Inflammatory macrophage (primary cell): ENCODE results near the gene DCXR.

Source experiments
- DNase-seq, 2 donors: peaks; one replicate each; pipeline ENCODE4 v3.0.0-alpha.2; 2020 to 2022
- total RNA-seq, 18 experiments: gene quantifications; one replicate each; lab custom pipeline; 2026; ENCODE audit warnings: mixed read lengths in 6 of 18, inconsistent platforms in 2 of 18; lab: John Stamatoyannopoulos, UW

Gene DCXR
- total RNA-seq, result 19.2 to 61.4 (median 33.4) reads per million in 18 experiments

DNA sequence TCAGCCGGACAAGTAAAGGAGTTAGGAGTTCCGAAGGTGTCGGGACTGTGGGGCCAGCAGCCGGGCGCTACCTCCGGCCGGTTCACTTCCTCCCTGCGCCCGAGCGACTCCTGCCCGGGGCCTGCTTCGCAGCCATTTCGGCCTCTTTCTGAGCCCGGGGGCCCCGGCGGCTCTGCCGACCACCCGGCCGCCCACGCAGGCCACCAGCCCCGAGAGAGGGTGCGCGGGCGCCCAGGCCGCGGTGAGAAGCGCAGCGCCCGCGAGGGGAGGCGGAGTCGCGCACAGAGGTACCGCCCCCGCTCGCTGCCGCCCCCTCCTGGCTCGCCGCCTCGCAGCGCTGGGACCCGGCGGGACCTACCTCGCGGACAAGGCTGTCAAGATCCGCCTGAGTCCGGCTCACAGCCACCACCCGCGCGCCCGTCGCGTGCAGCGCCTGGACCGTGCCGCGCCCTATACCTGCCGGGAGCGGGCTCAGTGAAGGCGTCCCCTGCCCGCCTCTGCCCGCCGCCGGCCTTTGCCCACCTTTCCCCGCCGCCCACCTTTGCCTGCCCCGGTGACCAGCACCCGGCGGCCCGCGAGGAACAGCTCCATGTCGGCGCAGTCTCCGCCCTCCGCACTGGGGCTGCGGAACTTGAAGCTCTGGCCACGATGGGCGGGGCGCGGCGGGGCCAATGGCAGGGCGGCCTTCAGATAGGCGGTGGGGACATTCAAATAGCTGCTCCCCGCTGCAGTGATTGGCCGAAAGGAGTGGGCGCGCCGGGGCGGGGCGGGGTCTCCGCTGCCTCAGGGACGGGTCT lies at the start of gene DCXR:
TSS of gene DCXR (minus strand) at position 606 of the 797 bp plus-strand sequence. CDS start at position 591, 15 bp downstream.
- DNase-seq, result peak; percentile 96

DNA sequence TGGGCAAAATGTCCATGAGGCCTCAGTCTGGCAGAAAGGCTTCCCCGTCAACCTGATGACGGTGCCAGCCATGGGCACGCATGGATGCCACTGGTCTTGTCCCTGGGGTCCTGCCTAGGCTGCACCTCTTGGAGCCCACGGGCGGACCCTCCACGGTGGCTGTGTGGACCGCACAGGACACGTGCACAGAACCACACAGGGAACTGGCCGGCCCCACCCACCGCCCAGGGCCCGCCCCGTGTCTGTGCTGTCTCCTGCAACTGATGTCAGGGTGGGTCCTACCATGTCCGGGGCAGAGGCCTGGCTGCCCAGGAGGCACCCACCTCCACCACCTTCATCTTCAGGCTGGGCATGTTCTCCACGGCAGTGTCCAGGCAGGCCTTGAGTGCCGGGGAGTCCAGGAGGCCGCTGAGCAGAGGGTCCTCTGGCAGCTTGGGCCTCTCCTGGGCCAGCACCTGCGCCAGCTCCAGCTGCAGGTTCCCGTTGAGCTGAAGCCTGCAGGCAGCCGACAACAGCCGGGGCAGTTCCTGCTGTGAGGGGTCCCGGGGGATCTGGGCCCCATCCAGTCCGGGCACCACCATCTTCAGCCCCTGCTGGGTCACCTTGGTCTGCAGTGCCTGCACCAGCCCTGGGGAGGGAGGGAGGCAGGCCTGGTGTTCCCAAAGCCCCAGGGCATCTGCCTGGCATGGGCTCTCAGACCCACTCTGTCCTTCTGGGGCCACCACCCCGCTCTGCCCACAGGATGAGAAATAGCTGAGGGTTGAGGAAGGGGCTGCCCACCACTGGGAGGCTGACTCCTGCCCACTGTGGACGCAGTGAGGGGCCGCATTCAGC lies 48.7 kb upstream of the DCXR start:
- no peak for DNase-seq

DNA sequence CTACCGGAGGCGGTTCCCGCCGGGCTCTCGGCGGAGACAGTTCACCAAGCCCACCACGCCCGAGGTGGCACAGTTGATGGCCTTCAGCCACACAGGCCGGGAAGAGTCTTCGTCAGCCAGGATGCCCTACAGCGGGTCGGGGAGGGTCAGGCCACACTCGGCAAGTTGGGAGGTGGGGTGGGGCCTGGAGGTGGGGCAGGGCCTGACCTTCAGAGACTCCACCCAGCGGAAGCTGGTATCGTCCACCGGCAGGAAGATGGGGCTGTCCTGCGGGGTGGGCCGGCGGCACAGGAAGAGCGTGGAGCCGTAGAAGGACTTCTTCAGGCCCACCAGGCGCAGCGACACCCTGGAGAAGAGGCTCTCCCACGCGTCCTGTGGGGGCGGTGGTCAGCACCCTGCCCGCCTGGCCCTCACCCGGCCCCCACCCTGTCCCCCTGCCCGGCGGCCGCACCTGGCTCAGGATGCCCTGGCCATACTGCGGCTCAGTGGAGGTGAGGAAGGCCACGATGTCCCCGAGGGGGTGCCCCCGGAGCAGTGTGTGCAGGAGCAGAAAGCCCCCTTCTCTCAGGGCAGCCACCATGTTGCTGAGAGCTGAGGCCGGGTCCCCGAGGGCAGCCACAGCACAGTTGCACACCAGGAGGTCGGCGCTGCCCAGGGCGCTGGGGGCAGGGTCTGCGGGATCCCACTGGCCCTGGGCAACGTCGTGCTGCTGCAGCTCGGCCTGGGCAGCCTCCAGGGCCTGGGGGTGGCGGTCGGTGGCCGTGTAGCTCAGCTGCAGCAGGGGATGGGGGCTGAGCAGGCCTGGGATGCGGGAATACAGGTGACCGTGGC lies 47.7 kb upstream of the DCXR start:
- no peak for DNase-seq

DNA sequence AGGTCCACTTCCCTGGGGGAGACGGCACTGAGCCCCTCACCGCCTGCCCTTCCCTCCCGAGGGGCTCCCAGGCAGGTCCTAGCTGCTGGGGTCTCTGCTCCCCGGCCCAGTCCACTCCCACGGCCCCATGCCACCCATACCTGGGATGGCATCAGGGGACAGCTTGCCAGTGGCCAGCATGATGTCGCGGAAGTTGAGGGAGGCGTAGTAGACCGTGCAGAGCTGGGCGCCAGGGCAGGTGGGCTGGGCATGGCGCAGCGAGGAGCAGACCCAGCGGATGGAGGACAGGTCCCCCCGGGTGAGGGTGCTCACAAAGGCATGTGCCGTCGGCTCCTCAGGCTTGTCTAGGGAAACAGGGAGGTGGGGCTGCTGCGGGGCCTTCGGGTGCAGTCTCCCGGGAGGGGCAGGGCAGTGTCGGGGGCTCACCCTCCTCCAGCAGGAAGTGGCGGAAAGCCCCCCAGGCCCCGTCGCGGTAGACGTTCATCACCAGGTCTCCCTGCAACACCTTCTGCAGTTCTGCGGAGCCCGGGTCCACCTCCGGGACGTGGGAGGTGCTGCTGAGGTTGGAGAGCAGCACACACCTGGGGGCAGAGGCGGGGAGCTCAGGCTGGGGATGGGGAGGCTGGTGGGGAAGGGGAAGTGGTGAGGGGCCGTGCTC lies 47.0 kb upstream of the DCXR start:
- no peak for DNase-seq

DNA sequence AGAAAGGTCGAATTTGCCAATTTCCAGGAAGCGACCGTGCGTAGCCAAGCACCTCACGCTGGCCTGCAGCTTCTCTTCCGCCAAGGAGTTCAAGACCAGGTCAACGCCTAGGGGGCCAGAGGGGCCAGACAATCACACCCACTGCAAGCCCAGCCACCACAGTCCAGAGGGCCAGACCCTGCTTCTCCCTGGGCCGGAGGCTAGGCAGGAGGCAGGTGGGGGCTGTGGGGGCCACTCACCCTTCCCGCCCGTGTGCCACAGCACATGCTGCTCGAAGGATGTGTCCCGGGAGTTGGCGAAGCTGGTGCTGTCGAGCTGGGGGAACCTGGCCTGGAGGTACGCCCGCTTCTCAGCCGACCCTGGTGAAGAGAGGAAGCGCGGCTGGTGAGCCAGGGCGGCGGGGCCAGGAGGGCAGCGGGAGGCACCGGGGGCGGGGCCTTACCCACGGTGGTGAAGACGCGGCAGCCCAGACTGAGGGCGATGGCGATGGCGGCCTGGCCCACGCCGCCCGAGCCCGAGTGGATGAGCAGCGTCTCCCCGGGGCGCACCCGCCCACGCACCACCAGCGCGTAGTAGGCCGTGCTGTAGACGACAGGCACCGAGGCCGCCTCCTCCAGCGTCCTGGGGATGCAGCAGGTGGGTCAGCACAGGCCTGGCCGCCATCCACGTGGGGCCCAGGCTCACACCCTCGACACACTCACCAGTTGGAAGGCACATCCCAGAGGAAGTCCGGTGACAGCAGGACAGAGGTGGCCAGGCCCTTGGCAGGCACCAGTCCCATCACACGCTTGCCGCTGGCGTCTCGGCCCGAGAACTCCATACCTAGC lies 46.2 kb upstream of the DCXR start:
- no peak for DNase-seq

DNA sequence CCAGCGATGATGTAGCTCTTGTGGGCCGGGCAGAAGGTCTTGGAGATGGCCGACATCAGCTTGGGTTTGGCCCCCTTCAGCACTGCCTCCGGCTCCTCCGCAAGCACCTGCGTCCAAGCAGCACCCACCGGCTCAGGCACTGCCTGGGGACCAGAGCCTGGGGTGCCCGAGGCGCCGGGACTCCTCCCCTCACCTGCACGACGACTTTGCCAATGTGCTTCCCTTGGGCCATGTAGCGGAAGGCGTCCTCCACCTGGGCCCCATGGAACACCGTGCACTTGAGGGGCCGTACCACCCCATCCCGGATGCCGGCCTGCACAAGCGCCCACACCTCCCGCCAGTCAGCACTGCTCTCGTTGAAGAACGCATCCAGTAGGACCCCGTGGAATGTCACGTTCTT lies 45.5 kb upstream of the DCXR start:
- DNase-seq, result no peak

DNA sequence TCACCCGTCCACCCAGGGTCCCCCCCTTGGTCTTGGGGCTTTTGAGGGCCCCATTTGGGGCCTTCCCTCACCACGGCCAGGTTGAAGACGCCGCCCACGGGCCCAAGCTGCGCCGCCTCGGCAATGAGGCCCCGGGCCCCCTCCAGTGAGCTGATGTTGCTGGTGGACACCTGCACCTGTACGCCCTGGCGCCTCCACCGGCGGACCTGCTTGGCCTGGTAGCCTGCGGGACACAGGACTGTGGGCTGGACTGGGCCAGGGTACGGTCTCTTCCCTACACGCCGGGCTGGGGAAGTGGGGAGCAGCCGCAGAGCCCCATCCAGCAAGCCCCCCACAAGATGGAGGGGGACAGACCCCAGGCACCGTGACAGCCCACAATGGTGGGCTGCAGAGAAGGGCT lies 45.0 kb upstream of the DCXR start:
- DNase-seq, result no peak

DNA sequence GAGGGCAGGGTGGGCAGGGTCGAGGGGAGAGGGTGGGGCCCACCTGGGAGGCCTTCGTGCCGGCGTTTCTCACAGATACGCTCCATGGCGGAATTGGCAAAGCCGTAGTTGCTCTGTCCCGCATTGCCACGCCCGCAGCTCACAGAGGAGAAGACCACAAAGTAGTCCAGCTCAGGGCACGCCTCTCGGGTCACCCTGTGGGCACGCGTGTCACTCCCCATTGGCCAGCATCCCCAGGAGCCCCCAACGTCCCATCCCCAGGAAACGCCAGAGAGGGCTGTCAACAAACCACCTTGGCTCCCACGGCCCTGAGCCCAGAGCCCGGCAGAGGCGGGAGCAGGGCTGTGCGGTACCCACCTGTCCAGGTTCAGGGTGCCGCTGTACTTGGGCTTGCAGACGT lies 44.5 kb upstream of the DCXR start:
- no peak for DNase-seq

DNA sequence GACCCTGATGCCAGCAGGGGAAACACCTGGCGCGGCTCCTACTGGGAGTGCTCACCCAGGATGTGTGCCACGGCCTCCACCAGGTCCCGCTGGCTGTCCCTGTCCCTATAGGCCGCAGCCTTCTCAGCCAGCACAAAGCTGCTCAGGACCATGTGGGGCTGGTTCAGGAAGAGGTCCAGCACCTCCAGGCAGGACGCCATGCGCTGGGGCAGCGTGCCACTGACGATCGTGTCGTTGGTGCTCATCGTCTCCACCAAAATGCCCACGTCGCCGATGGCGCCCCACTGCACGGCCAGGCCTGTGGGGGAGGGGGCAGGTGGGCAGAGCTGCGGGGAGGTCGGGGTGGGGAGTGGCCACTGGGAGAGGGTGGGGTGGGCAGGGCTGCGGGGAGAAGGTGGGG lies 44.0 kb upstream of the DCXR start:
- DNase-seq, result no peak

DNA sequence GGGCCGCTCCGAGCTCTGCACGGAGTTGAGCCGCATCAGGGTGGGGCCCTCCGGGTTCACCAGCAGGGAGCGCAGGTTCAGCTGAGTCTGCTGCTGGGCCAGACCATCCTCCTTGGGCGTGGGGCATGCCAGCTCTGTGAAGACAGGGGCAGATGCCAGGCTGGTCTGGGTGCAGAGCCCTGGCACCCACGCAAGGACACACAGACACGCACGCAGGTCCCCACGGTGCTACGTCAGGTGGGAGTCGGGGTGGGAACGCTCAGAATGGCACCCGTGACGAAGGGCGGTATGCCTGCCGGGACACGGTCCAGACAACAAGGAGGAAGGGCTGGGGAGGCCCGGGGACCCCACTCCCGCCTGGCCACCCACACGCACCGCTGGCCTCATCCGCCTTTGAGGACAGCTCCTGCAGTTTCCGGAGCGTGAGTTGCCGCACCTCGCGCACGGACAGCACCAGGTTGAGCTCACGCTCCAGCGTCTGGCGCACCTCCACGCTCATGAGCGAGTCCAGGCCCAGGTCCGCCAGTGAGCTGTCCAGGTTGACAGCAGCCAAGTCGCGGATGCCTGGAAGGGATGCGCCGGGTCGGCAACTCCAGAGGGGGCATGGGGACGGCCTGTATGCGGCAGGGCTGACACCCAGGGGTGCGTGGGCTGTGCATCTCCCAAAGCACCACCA lies 43.4 kb upstream of the DCXR start:
- DNase-seq, result no peak

DNA sequence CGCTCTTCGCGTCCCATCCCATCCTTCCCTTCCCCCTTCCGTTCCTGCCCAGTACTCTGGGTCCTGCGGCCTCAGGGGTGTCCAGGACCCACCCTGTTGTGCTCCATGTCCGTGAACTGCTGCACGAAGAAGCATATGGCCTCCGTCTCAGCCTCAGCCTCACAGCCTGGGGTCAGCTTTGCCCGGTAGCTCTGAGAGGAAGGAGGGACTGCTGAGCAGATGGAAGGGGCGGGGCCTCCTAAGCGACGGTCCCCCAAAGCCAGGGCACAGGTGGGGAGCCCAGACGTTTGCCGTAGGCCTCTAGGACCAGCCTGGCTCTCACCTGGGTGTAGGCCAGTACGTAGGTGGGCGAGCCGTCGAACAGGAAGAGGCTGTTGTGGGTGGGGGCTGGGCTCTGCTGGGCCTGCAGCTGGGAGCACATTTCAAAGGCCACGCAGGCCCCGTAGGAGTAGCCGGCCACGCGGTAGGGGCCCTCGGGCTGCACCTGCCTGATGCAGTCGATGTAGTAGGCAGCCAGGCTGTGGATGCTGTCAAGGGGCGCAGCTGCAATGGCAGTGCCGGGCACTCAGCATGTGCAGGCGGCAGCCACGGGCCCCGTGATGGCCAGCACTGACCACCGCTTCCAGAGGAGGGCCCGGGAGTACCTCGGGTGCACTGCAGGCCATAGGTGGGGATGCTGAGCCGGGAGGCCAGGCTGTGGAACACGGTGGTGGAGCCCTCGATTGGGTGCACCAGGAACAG lies 42.7 kb upstream of the DCXR start:
- DNase-seq, result no peak

DNA sequence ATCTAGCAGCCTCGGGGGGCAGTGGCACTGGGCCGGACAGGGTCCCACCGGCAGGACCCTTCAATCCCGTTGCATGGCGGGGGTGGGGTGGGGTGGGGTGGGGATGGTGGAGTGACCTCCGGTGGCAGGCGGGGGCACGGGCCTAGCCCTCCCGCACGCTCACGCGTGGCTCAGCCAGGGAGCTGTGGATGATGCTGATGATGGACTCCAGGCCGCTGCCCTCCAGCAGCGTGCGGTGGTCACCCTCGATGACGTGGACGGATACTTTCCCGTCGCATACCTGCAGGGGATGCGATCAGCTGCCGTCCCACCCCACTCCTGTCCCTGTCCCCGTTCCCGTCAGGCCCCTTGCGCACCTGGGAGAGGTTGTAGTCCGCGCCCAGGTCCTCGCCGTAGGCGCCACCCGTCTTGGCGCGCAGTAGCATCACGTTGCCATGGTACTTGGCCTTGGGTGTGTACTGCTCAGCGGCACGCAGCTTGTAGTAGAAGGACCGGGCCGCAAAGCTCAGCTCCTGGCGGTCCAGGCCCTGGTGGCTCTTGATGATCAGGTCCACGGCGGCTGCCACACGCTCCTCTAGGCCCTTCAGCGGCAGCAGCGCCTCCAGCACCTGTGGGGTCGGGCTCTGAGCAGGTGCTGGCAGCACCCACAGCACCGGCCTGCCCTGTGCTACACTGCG lies 41.6 kb upstream of the DCXR start:
- no peak for DNase-seq

DNA sequence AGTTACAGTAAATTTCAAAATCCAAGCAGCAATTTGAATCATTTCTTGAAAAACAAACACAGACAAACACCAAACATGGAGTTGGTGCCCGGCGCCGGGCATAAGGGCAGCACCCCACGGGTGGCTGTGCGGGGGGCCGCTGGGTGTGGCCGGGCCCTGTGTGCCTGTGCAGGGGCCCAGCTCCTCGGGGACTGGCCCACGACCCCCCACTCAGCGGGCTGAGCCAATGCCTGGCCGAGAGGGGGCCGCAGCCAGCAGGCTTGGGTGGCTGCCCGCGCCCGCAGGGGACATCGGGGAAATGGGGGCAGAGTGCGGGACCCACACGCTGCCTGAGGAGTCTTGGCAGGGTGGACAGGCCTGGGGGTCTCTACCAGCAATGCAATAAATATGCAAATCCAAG lies 40.9 kb upstream of the DCXR start:
- DNase-seq, result no peak

DNA sequence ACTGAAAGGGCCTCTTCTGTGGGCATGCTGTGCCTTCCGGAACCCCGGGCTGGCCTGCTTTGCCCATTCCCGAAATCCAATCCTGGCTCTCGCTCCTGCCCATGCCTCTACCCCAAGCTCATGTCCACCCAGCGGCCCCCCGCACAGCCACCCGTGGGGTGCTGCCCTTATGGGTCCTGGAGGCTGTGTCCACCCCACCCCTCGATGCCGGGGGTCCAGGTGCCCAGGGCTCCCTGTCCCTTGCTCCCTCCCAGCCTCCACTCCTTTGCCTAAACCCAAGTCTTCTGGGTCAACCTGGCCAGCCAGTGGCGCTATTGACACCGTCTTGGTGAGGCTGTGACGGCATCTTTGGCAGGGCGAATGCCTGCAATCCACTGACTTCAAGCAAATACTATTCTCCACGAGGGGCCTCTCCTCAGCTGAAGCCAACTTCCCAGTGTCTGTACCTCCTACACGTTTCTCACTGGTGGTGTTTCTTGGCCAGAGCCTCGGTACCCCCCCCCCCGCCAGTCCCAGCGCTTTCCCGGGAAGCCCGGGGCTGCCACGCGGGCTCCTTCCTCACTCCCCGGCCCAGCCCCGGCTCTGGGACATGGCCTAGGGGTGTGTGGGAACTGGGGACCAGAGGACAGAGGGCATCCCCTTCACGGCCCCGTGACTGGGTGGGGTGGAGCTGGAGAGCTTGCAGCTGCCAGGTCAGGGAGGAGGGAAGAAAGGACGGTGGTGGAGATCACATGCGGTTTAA lies 40.3 kb upstream of the DCXR start:
- no peak for DNase-seq

DNA sequence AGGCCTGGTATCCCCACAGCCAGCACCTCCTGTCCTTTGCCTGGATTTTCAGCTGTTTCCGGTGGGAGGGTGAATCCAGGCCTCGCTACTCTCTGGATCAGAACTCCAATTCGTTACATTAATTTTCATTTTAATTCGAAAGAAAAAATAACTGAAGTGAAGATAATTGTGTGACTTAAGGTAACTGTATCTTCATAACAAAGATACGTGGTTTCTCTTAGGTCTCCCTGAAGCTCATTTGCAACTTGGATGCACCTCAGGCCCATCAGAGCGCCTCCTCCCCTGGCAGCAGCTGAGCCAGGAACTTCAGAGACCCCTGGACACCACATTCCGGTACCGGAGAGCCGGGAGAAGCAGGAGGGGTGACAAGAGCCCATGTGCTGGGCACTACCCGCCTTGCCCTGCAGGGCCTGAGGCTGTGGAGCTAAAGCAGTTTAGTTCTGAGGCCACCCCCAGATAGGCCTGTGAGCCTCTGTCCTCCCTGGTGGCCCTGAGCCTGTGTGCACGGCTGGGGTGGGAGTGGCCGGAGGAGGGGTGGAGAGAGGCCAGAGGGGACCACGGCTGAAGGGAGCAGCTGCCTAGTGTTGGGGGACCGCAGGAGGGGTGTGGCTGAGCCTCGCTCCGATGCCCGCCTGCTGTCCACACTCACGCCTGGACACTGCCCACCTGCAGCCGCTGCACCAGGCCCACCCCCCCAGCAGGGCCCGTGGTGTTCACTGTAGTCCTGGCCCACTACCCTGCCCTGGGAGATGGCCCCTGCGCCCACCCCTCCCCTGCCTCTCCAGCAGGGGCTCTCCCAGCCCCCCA lies 39.5 kb upstream of the DCXR start:
- no peak for DNase-seq

DNA sequence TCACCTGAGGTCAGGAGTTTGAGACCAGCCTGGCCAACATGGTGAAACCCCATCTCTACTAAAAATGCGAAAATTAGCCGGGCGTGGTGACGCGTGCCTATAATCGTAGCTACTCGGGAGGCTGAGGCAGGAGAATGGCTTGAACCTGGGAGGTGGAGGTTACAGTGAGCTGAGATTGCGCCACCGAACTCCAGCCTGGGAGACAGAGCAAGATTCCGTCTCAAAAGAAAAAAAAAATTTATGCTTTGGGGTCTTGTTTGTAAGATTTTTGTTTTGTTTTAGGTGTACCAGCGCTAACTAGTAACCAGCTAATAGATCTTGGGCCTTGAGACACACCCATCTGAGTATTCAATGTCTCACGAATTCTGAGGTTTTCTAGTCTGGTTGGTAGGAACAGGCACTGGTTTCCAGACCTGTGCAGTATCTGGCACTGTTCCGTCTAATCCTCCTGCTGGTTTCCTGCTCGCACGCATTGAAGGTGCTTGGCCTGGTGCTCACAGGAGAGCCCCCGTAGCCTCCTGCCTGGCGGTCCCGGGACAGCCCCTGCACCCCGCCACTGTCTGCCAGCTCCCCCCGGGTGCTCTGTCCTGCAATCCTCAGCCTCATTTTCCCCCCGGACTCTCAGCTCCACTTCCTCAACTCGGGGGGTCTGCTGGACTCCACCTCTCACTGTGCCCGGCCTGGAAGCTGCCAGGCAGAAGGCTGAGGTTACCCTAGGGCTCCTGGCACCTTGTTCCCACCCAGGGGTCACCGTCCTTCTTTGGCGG lies 38.7 kb upstream of the DCXR start:
- DNase-seq, result no peak

DNA sequence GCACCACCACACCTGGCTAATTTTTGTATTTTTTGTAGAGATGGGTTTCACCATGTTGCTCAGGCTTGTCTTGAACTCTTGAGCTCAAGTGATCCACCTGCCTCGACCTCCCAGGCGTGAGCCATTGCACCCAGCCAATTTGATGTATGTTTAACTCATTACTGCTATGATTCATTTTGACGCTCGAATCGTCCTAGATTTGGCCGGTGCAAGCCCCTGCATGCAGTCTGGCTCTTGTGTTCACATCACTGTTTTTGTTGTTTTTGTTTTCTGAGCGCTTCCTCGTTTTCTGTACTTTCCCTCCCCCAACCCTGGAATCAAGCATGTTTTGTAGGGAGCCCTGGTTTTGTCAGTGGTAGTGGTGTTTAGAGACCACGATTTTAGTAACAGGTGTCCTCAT lies 35.9 kb upstream of the DCXR start:
- DNase-seq, result no peak
